ENCODE data around the gene MLH3. TPM values are rescaled to one million over a fixed set of nuclear protein-coding genes. Genes with fewer than 3 reads are reported as not detected.
A peak's percentile ranks its signal among the peaks of the same experiment; 100 is the strongest.

Gene MLH3
- polyA plus RNA-seq, 1 of the 3 experiments (the other 2 are of a cell fraction), result 3.8 TPM

- CTCF ChIA-PET, result interaction anchor here (0.8 to 1.5 kb wide), 5 partner anchors 9 to 51 kb away, joined by 3 to 4 read pairs (median 3); partner anchors contain the start of gene RPS6KL1
- no peaks in the 10 kb centered on the region for H3K79me2 ChIP-seq (ENCODE audit: insufficient read depth)
- no peak overlapping the region; a peak in 1 of 4 replicates for H3K27ac ChIP-seq (ENCODE audit: low read depth in 2 of 2, low read length in 1 of 2)
Observed at GRCh38 chr14:74973905-74974363, 77.3 kb downstream of the MLH3 start.

GRCh38 chr14:74973003-74973653 is 78.1 kb downstream of the MLH3 start:
- ChIA-PET POLR2A (no interaction called here), CTCF (interaction anchor here (1.5 kb wide), 1 partner anchor 8 kb away, joined by 3 read pairs; no protein-coding TSS in a partner anchor)
- no peaks in the 10 kb centered on the region for H4K20me1 ChIP-seq (ENCODE audit: insufficient read depth)
- H3K9me3 ChIP-seq, result no peaks in the 10 kb centered on the region
- peaks cover 0 to 52% of the 10 kb centered on the region in 2 experiments; a peak in 1 of 4 replicates for H3K4me1 ChIP-seq (ENCODE audit: control insufficient read depth in 1 of 2, insufficient read depth in 2 of 2, low read depth in 1 of 2, low read length in 1 of 2)
- H3K4me3 ChIP-seq (ENCODE audit: low read depth in 2 of 2, low read length in 1 of 2), result no peak overlapping the region
- H3K27ac ChIP-seq (ENCODE audit: low read depth in 2 of 2, low read length in 1 of 2), result peak overlapping the region in 1 of 2 experiments; percentile 31; a peak in 1 of 4 replicates
- DNase-seq, result peak; percentile 47
- no peaks in the 10 kb centered on the region for H3K36me3 ChIP-seq (replicated peaks in 1 of 2; ENCODE audit: control insufficient read depth in 1 of 2, insufficient read depth in 2 of 2, low read length in 1 of 2)
- H3F3A ChIP-seq (replicated peaks; ENCODE audit: insufficient read depth), result no peaks in the 10 kb centered on the region
- TF ChIP-seq MAX (IDR thresholded peaks at IDR 0.05; ENCODE audit: low read depth) (peak; percentile 76), ELF1 (IDR thresholded peaks at IDR 0.05) (no peak)
- no peaks in the 10 kb centered on the region for H3K9me2 ChIP-seq
- H3K79me2 ChIP-seq (ENCODE audit: insufficient read depth), result no peaks in the 10 kb centered on the region
- no peaks in the 10 kb centered on the region for H3K27me3 ChIP-seq (ENCODE audit: insufficient read depth)
- WGBS (ENCODE audit: low lambda C conversion rate), result 100% methylated on average over 1 of the region's 15 CpGs
- H3K9ac ChIP-seq, result no peak overlapping the region
- no peak overlapping the region for H3K4me2 ChIP-seq
- no peak overlapping the region; the same call in 1 of the 2 replicates for H2AFZ ChIP-seq (ENCODE audit: low read depth)

More at GRCh38 chr14:74973905-74974363, 77.3 kb downstream of the MLH3 start:
- no peak for TF ChIP-seq USF1 (IDR thresholded peaks at IDR 0.05; ENCODE audit: borderline replicate concordance, low read depth)
- TF ChIP-seq IRF3 (IDR thresholded peaks at IDR 0.05; ENCODE audit: low read depth, low read length), result no peak
- no peak for TF ChIP-seq GABPA (IDR thresholded peaks at IDR 0.05; ENCODE audit: low read depth)
- TF ChIP-seq SMC3 (IDR thresholded peaks at IDR 0.05; ENCODE audit: low read depth, low read length), result no peak
- no peak for DNase-seq
- 83% methylated on average over 1 of the region's 5 CpGs for WGBS (ENCODE audit: low lambda C conversion rate)
- Histone ChIP-seq H3K36me3 (replicated peaks in 1 of 2; ENCODE audit: control insufficient read depth in 1 of 2, insufficient read depth in 2 of 2, low read length in 1 of 2) (no peaks in the 10 kb centered on the region), H3K4me3 (ENCODE audit: low read depth in 2 of 2, low read length in 1 of 2) (no peak overlapping the region), H3F3A (replicated peaks; ENCODE audit: insufficient read depth) (no peaks in the 10 kb centered on the region), H3K4me2 (no peak overlapping the region), H3K27me3 (ENCODE audit: insufficient read depth) (no peaks in the 10 kb centered on the region), H2AFZ (ENCODE audit: low read depth) (no peak overlapping the region), H3K9me3 (no peaks in the 10 kb centered on the region), H3K9me2 (no peaks in the 10 kb centered on the region), H4K20me1 (ENCODE audit: insufficient read depth) (no peaks in the 10 kb centered on the region), H3K9ac (no peak overlapping the region), H3K4me1 (ENCODE audit: control insufficient read depth in 1 of 2, insufficient read depth in 2 of 2, low read depth in 1 of 2, low read length in 1 of 2) (peaks cover 4 to 60% of the 10 kb centered on the region in 2 experiments; a peak in 2 of 4 replicates)
- POLR2A ChIA-PET, result no interaction called here

- Histone ChIP-seq H3K27ac (ENCODE audit: low read depth in 2 of 2, low read length in 1 of 2) (no peak overlapping the region), H3K9me2 (no peaks in the 10 kb centered on the region), H3K9ac (no peak overlapping the region), H3K4me3 (ENCODE audit: low read depth in 2 of 2, low read length in 1 of 2) (no peak overlapping the region), H3F3A (replicated peaks; ENCODE audit: insufficient read depth) (peaks cover 10% of the 10 kb centered on the region), H2AFZ (ENCODE audit: low read depth) (no peak overlapping the region), H4K20me1 (ENCODE audit: insufficient read depth) (no peaks in the 10 kb centered on the region), H3K4me2 (no peak overlapping the region), H3K36me3 (replicated peaks in 1 of 2; ENCODE audit: control insufficient read depth in 1 of 2, insufficient read depth in 2 of 2, low read length in 1 of 2) (no peaks in the 10 kb centered on the region), H3K27me3 (ENCODE audit: insufficient read depth) (no peaks in the 10 kb centered on the region), H3K79me2 (ENCODE audit: insufficient read depth) (no peaks in the 10 kb centered on the region), H3K9me3 (no peaks in the 10 kb centered on the region), H3K4me1 (ENCODE audit: control insufficient read depth in 1 of 2, insufficient read depth in 2 of 2, low read depth in 1 of 2, low read length in 1 of 2) (peaks cover 0 to 18% of the 10 kb centered on the region in 2 experiments; a peak in 1 of 4 replicates)
- CTCF ChIA-PET, result interaction anchor here (0.7 to 1.0 kb wide), 3 partner anchors 9 to 108 kb away, joined by 3 read pairs; no protein-coding TSS in a partner anchor
- 83% methylated on average over 1 of the region's 1 CpG for WGBS (ENCODE audit: low lambda C conversion rate)
- POLR2A ChIA-PET, result no interaction called here
- DNase-seq, result no peak
- TF ChIP-seq RCOR1 (IDR thresholded peaks at IDR 0.05; ENCODE audit: low read length) (no peak), EZH2phosphoT487 (IDR thresholded peaks at IDR 0.05; ENCODE audit: borderline replicate concordance, low read depth) (no peak), MEF2A (IDR thresholded peaks at IDR 0.05; ENCODE audit: borderline replicate concordance, low read depth) (no peak), POLR2AphosphoS5 (IDR thresholded peaks at IDR 0.05; ENCODE audit: low read depth, low read length) (no peak), SIN3A (IDR thresholded peaks at IDR 0.05; ENCODE audit: borderline replicate concordance, low read depth, low read length) (no peak), CHD2 (IDR thresholded peaks at IDR 0.05; ENCODE audit: low read length, partially characterized antibody) (no peak), GATA2 (CRISPR knock-in tag; IDR thresholded peaks at IDR 0.05) (no peak), GABPA (IDR thresholded peaks at IDR 0.05; ENCODE audit: low read depth) (no peak), JUND (IDR thresholded peaks at IDR 0.05) (no peak), IRF3 (IDR thresholded peaks at IDR 0.05; ENCODE audit: low read depth, low read length) (no peak)
Observed at GRCh38 chr14:74968811-74969210, 82.5 kb downstream of the MLH3 start.

Data from SK-N-SH (cell line).